H1 (cell line): ENCODE results near the gene BLCAP. TPM values are rescaled to one million over a fixed set of nuclear protein-coding genes. Genes with fewer than 3 reads are reported as not detected.
A peak's percentile ranks its signal among the peaks of the same experiment; 100 is the strongest.

Experiments
- CTCF ChIA-PET: fragments of 300-600 bp; sonication (Branson Sonifier 250); formaldehyde crosslinking; loops from one replicate; lab custom pipeline; 2021; ENCODE audit not compliant: partially characterized antibody; lab: Charles Lee
- POLR2A ChIA-PET: fragments of 300-600 bp; sonication (Branson Sonifier 250); formaldehyde crosslinking; loops from one replicate; lab custom pipeline; 2021; ENCODE audit warnings: inconsistent platforms; ENCODE audit not compliant: partially characterized antibody; lab: Charles Lee
- DNase-seq, 2 experiments: peaks; one replicate each; pipeline versions ENCODE4 v3.0.0 to v3.0.0-alpha.2; 2010 to 2022; ENCODE audit warnings: low spot score in 2 of 2, low read depth in 1 of 2, mixed read lengths in 1 of 2
- FAIRE-seq: peaks from 2 replicates; lab custom pipeline; 2011; peaks lifted over from hg19 to GRCh38; lab: Jason Lieb, UNC
- H2AFZ ChIP-seq: 2 replicates; pipeline ENCODE4 v1.8.1; 2012; ENCODE audit warnings: low read length, inconsistent platforms
- H2AK5ac ChIP-seq: 2 replicates; pipeline ENCODE4 v1.6.1; 2013; ENCODE audit warnings: low read depth, low read length
- H2BK120ac ChIP-seq: replicated peaks from 2 replicates; pipeline ENCODE3; 2013; ENCODE audit warnings: low read depth, low read length, inconsistent platforms
- H2BK12ac ChIP-seq: 2 replicates; pipeline ENCODE4 v1.6.1; 2013; ENCODE audit warnings: low read depth, low read length
- H2BK15ac ChIP-seq: 2 replicates; pipeline ENCODE4 v1.6.1; 2013; ENCODE audit warnings: low read length
- H2BK20ac ChIP-seq: 2 replicates; pipeline ENCODE4 v1.6.1; 2013; ENCODE audit warnings: low read length
- H2BK5ac ChIP-seq: 2 replicates; pipeline ENCODE4 v1.6.1; 2013; ENCODE audit warnings: low read depth, low read length
- H3K14ac ChIP-seq: 2 replicates; pipeline ENCODE4 v1.6.1; 2013; ENCODE audit warnings: inconsistent platforms; ENCODE audit not compliant: insufficient read length
- H3K18ac ChIP-seq: 2 replicates; pipeline ENCODE4 v1.6.1; 2013; ENCODE audit warnings: low read length; ENCODE audit errors: extremely low read depth
- H3K23ac ChIP-seq: 2 replicates; pipeline ENCODE4 v1.6.1; 2013; ENCODE audit warnings: inconsistent platforms; ENCODE audit not compliant: insufficient read length
- H3K23me2 ChIP-seq: 2 replicates; pipeline ENCODE4 v1.6.1; 2013; ENCODE audit warnings: low read depth, low read length
- H3K27ac ChIP-seq: 2 replicates; pipeline ENCODE4 v1.6.1; 2011; ENCODE audit warnings: low read depth, low read length, inconsistent platforms
- H3K27me3 ChIP-seq, 4 experiments: replicated peaks in 1 of 4; 1 replicate in 1 of 4; 2 replicates in 3 of 4; pipeline versions ENCODE4 v1.6.1 to v1.8.1; 2011 to 2013; ENCODE audit warnings: low read length in 3 of 4, mild to moderate bottlenecking in 3 of 4, inconsistent platforms in 2 of 4, mixed read lengths in 2 of 4, moderate library complexity in 1 of 4; ENCODE audit not compliant: control insufficient read depth in 3 of 4, insufficient read depth in 3 of 4; ENCODE audit errors: extremely low read depth in 1 of 4
- H3K36me3 ChIP-seq, 4 experiments: 2 replicates each; pipeline versions ENCODE4 v1.6.1 to v1.8.1; 2011 to 2013; ENCODE audit warnings: mild to moderate bottlenecking in 4 of 4, low read length in 3 of 4, moderate library complexity in 2 of 4, control low read depth in 1 of 4, inconsistent platforms in 1 of 4; ENCODE audit not compliant: insufficient read depth in 4 of 4, control insufficient read depth in 2 of 4
- H3K4ac ChIP-seq: replicated peaks from 2 replicates; pipeline ENCODE3; 2013; ENCODE audit warnings: low read length, low read depth, mixed read lengths, inconsistent platforms; ENCODE audit not compliant: insufficient read length
- H3K4me1 ChIP-seq, 4 experiments: replicated peaks in 1 of 4; 1 replicate in 1 of 4; 2 replicates in 3 of 4; pipeline versions ENCODE4 v1.6.1 to v1.8.1; 2011 to 2013; ENCODE audit warnings: low read length in 3 of 4, inconsistent platforms in 2 of 4, mixed read lengths in 1 of 4; ENCODE audit not compliant: insufficient read depth in 4 of 4, control insufficient read depth in 3 of 4
- H3K4me2 ChIP-seq, 2 experiments: 2 replicates each; pipeline versions ENCODE4 v1.6.1 to v1.8.1; 2011 to 2013; ENCODE audit warnings: low read depth in 2 of 2, low read length in 2 of 2, control low read depth in 1 of 2, inconsistent platforms in 1 of 2, mild to moderate bottlenecking in 1 of 2; ENCODE audit not compliant: insufficient read depth in 1 of 2
- H3K4me3 ChIP-seq, 4 experiments: fragments of 200-600, 300-600 bp in 1 of 4; sonication (generic), shearing (Covaris generic), sonication (Bioruptor Twin) in 1 of 4; 2 replicates each; pipeline versions ENCODE4 v1.5.1 to v1.8.1; 2011 to 2016; ENCODE audit warnings: low read length in 4 of 4, low read depth in 3 of 4, control low read depth in 2 of 4, inconsistent platforms in 2 of 4, mild to moderate bottlenecking in 2 of 4, mixed read lengths in 1 of 4, moderate library complexity in 1 of 4; ENCODE audit not compliant: insufficient read depth in 2 of 4; ENCODE audit errors: extremely low read depth in 1 of 4
- H3K56ac ChIP-seq: replicated peaks from 2 replicates; pipeline ENCODE3; 2013; ENCODE audit warnings: low read depth, mild to moderate bottlenecking, mixed read lengths, low read length, inconsistent platforms; ENCODE audit not compliant: insufficient read length
- H3K79me1 ChIP-seq: 2 replicates; pipeline ENCODE4 v1.6.1; 2013; ENCODE audit warnings: low read depth, low read length, control low read depth
- H3K79me2 ChIP-seq, 2 experiments: 2 replicates each; pipeline versions ENCODE4 v1.6.1 to v1.8.1; 2012 to 2013; ENCODE audit warnings: low read length in 2 of 2, mild to moderate bottlenecking in 2 of 2, inconsistent platforms in 1 of 2; ENCODE audit not compliant: insufficient read depth in 2 of 2, control insufficient read depth in 1 of 2
- H3K9ac ChIP-seq, 4 experiments: replicated peaks in 1 of 4; 1 replicate in 1 of 4; 2 replicates in 3 of 4; pipeline versions ENCODE4 v1.6.1 to v1.8.1; 2011 to 2013; ENCODE audit warnings: low read depth in 3 of 4, low read length in 3 of 4, control low read depth in 2 of 4, mild to moderate bottlenecking in 2 of 4, moderate library complexity in 2 of 4, inconsistent platforms in 1 of 4; ENCODE audit errors: extremely low read depth in 1 of 4
- H3K9me3 ChIP-seq, 2 experiments: 2 replicates each; pipeline versions ENCODE4 v1.6.1 to v1.8.1; 2012 to 2013; ENCODE audit warnings: mild to moderate bottlenecking in 2 of 2, moderate library complexity in 2 of 2, control low read depth in 1 of 2, inconsistent platforms in 1 of 2, low read depth in 1 of 2, low read length in 1 of 2, mixed read lengths in 1 of 2; ENCODE audit not compliant: insufficient read depth in 2 of 2
- H4K20me1 ChIP-seq, 2 experiments: replicated peaks in 1 of 2; 2 replicates each; pipeline versions ENCODE3 to v1.8.1; 2011 to 2013; ENCODE audit warnings: inconsistent platforms in 2 of 2, low read length in 2 of 2, mild to moderate bottlenecking in 1 of 2; ENCODE audit not compliant: insufficient read depth in 2 of 2, control insufficient read depth in 1 of 2
- H4K5ac ChIP-seq: 2 replicates; pipeline ENCODE4 v1.6.1; 2013; ENCODE audit warnings: low read length, low read depth, mixed read lengths, inconsistent platforms; ENCODE audit not compliant: insufficient read length
- H4K8ac ChIP-seq: 2 replicates; pipeline ENCODE4 v1.8.0; 2013; ENCODE audit warnings: mild to moderate bottlenecking, moderate library complexity, low read length, inconsistent platforms; ENCODE audit not compliant: insufficient read depth; ENCODE audit errors: extremely low read depth
- H4K91ac ChIP-seq: replicated peaks from 2 replicates; pipeline ENCODE3; 2013; ENCODE audit warnings: low read length, mixed read lengths, inconsistent platforms; ENCODE audit not compliant: insufficient read length
- CBX8 ChIP-seq: fragments of 300-800, 300-1000 bp; sonication (generic); IDR thresholded peaks from 2 replicates; pipeline ENCODE4 v1.7.1; 2016; ENCODE audit warnings: low read depth, low read length, borderline replicate concordance
- EP300 ChIP-seq, 2 experiments: IDR thresholded peaks; 1 replicate in 1 of 2; 2 replicates in 1 of 2; pipeline ENCODE4 v1.6.1; 2011 to 2012; ENCODE audit warnings: low read depth in 2 of 2, low read length in 2 of 2, mild to moderate bottlenecking in 2 of 2, borderline replicate concordance in 1 of 2, inconsistent platforms in 1 of 2, moderate library complexity in 1 of 2
- HDAC2 ChIP-seq, 2 experiments: fragments of 300-600 bp in 1 of 2; sonication (generic) in 1 of 2; IDR thresholded peaks; 2 replicates each; pipeline ENCODE4 v1.6.1; 2011 to 2012; ENCODE audit warnings: low read depth in 2 of 2, low read length in 2 of 2, mild to moderate bottlenecking in 2 of 2, moderate library complexity in 2 of 2, borderline replicate concordance in 1 of 2, inconsistent platforms in 1 of 2
- JUN ChIP-seq: IDR thresholded peaks from 2 replicates; pipeline ENCODE4 v1.6.1; 2011; ENCODE audit warnings: low read depth, mild to moderate bottlenecking, improper control_type of control experiment, low read length
- JUND ChIP-seq: IDR thresholded peaks from 2 replicates; pipeline ENCODE4 v1.6.1; 2011; ENCODE audit warnings: mild to moderate bottlenecking, improper control_type of control experiment, low read length
- MAX ChIP-seq: IDR thresholded peaks from 2 replicates; pipeline ENCODE4 v1.6.1; 2012; ENCODE audit warnings: inconsistent platforms
- POLR2A ChIP-seq, 2 experiments: IDR thresholded peaks; 1 replicate in 1 of 2; 2 replicates in 1 of 2; pipeline ENCODE4 v1.6.1; 2011; ENCODE audit warnings: low read depth in 2 of 2, low read length in 2 of 2, mild to moderate bottlenecking in 2 of 2; ENCODE audit errors: control extremely low read depth in 1 of 2
- TAF1 ChIP-seq: IDR thresholded peaks from 2 replicates; pipeline ENCODE4 v1.6.1; 2011; ENCODE audit warnings: mild to moderate bottlenecking, low read depth, low read length
- TAF7 ChIP-seq: optimal IDR thresholded peaks from 2 replicates; pipeline ENCODE3; 2011; ENCODE audit warnings: low read depth, mild to moderate bottlenecking, inconsistent platforms, low read length, moderate library complexity, borderline replicate concordance
- YY1 ChIP-seq: IDR thresholded peaks from 2 replicates; pipeline ENCODE4 v1.6.1; 2011; ENCODE audit warnings: low read depth, mild to moderate bottlenecking, low read length
- WGBS, 2 experiments: shearing (Covaris generic) in 1 of 2; methylation state at CpG; one replicate each; pipeline versions ENCODE4 v1.1.6 to v1.1.7; 2013 to 2015; ENCODE audit warnings: low lambda C conversion rate in 2 of 2, mixed read lengths in 2 of 2, inconsistent platforms in 1 of 2, low coverage in 1 of 2, missing lambda C conversion rate in 1 of 2; ENCODE audit not compliant: insufficient replicate concordance in 2 of 2, insufficient coverage in 1 of 2, insufficient read length in 1 of 2; ENCODE audit errors: extremely low coverage in 1 of 2, missing lambda C conversion rate in 1 of 2; 5-methylcytosine and 5-hydroxymethylcytosine counted together
- polyA plus RNA-seq, 7 experiments: library from polyadenylated mRNA; depleted of rRNA in 3 of 7; stranded (reverse) in 5 of 7; unstranded in 2 of 7; fragments of >200 nt in 5 of 7; fragments of 200-250 nt in 2 of 7; gene quantifications; 1 replicate in 5 of 7; 2 replicates in 1 of 7; 4 replicates in 1 of 7; pipeline versions ENCODE4 v1.2.1 to v1.2.3, GENCODE V29; 2011 to 2013; ENCODE audit warnings: missing spikeins in 2 of 7, mixed read lengths in 2 of 7
- total RNA-seq: library from RNA; stranded (reverse); fragmentation: NEBNext Ultra II Directional; extraction: Animal tissue kit (Norgen Biotek cat#: 25700); gene quantifications from 2 replicates; pipeline ENCODE4 v1.2.1, GENCODE V29; 2021

Gene BLCAP
- total and polyA plus RNA-seq, 2 of the 8 experiments (the other 6 are each of a cell fraction or from before 2014, with no cell fraction given), result 60.3 to 72.2 TPM

- peak; percentile 39 for FAIRE-seq
- H3K9ac ChIP-seq, result peak overlapping the region in 2 of 4 experiments; percentile 56 to 62; a peak in 5 of 7 replicates
- no peak overlapping the region for H3K27ac ChIP-seq
- peak; percentile 53 for TF ChIP-seq TAF7
- TF ChIP-seq YY1, result peak; percentile 63; the same call in 1 of the 2 replicates
- TF ChIP-seq MAX, result peak; percentile 86
- 0 out of 3 replicates have a peak, but pooled peaks of 1 of the 2 experiments have one; percentile 52 for TF ChIP-seq POLR2A (IDR thresholded peaks at IDR 0.05; ENCODE audit: control extremely low read depth in 1 of 2, low read depth in 2 of 2, low read length in 2 of 2)
- no peak for TF ChIP-seq JUND
- TF ChIP-seq CBX8, result no peak
- TF ChIP-seq TAF1, result peak; percentile 38; the same call in 1 of the 2 replicates
- TF ChIP-seq EP300 (IDR thresholded peaks at IDR 0.05; ENCODE audit: borderline replicate concordance in 1 of 2, low read depth in 2 of 2, low read length in 2 of 2), result peak in 1 of 2 experiments; percentile 25; a peak in 1 of 3 replicates
- peak in 1 of 2 experiments; percentile 88; a peak in 1 of 4 replicates for TF ChIP-seq HDAC2 (IDR thresholded peaks at IDR 0.05; ENCODE audit: borderline replicate concordance in 1 of 2, low read depth in 2 of 2, low read length in 2 of 2)
- TF ChIP-seq JUN, result no peak
Measured at GRCh38 chr20:37526238-37526838, 1.3 kb downstream of the BLCAP start.

More at GRCh38 chr20:37526238-37526838, 1.3 kb downstream of the BLCAP start:
- Histone ChIP-seq H3K56ac (no peak overlapping the region), H2AK5ac (0 out of 2 replicates have a peak overlapping the region, but pooled peaks have one; percentile 31), H3K4ac (peak overlapping the region; percentile 9), H3K27me3 (no peaks in the 10 kb centered on the region; a peak in 1 of 7 replicates), H3K23me2 (peaks cover 10% of the 10 kb centered on the region), H2BK120ac (peak overlapping the region; percentile 18), H3K4me1 (peaks cover 9 to 32% (median 16%) of the 10 kb centered on the region in 4 experiments), H3K14ac (no peak overlapping the region), H2BK5ac (peak overlapping the region; percentile 99; the same call in 1 of the 2 replicates), H4K91ac (peak overlapping the region; percentile 59), H3K18ac (no peak overlapping the region), H4K20me1 (peaks cover 15 to 28% of the 10 kb centered on the region in 2 experiments), H3K79me2 (peaks cover 16 to 58% of the 10 kb centered on the region in 2 experiments), H3K9me3 (peaks cover 0 to 1% of the 10 kb centered on the region in 2 experiments; a peak in 1 of 4 replicates), H4K5ac (no peak overlapping the region), H2BK12ac (0 out of 2 replicates have a peak overlapping the region, but pooled peaks have one; percentile 31), H2AFZ (no peak overlapping the region), H3K23ac (no peak overlapping the region), H3K36me3 (peaks cover 0 to under 1% (median 0%) of the 10 kb centered on the region in 4 experiments; a peak in 2 of 8 replicates), H2BK20ac (no peak overlapping the region), H3K79me1 (peaks cover 17% of the 10 kb centered on the region), H3K4me2 (peak overlapping the region; percentile 84 to 97), H3K4me3 (peak overlapping the region; percentile 72 to 99 (median 92)), H2BK15ac (no peak overlapping the region), H4K8ac (no peak overlapping the region)
- ChIA-PET CTCF (interaction anchor here (0.5 to 3.8 kb wide), 4 partner anchors 129 to 260 kb away, joined by 3 to 18 read pairs (median 3); no protein-coding TSS in a partner anchor), POLR2A (interaction anchor here (1.0 to 2.7 kb wide), 9 partner anchors 12 to 309 kb away, joined by 3 to 11 read pairs (median 4); no protein-coding TSS in a partner anchor)
- peak in 1 of 2 experiments; percentile 61 for DNase-seq
- WGBS, 2 experiments, result 1% methylated on average over 10 of the region's 10 CpGs; no CpG with 5 or more reads in 1 of the 2 experiments
